ENCODE measurements around the gene CSNK1D.
"Not testable (repeated sequence)": the region's sequence is repeated elsewhere in the genome, so short reads cannot be mapped to it uniquely, and the experiment has no call there.

CSNK1D gene

DNA sequence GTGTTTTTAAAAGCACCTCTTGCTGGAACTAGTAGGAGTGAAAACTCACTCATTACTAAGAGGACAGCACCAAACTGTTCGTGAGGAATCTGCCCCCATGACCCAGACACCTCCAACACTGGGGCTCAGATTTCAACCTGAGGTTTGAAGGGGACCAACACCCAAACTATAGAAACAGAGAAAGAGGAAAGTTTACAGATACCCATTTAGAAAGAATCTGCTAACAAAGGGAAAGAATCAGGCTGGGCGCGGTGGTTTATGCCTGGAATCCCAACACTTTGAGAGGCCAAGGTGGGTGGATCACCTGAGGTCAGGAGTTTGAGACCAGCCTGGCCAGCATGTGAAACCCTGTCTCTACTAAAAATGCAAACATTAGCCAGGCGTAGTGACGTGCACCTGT is 3.4 kb upstream of the CSNK1D start:
- DNase-seq (ENCODE audit: extremely low read depth in 1 of 2, low read depth in 1 of 2) = no peak

DNA sequence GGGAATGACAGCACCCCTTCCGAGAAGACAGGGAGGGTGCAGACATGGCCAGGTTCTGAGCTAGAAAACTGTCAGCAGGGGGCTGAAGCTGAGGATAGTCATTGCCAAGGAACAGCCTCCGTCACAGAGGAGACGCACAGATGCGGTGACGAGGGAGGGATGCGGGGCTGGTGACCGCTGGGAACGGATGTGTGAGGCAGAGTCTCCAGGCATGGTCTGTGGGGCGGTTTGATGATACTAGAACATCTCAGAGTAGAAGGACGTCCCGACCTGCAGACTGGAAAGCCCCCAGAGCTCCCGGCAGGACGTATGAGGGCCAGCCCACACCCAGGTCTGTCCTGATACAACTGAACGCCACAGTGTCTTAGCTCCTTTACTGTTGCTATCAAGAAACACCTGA is 1.8 kb upstream of the CSNK1D start:
- no peak for DNase-seq (ENCODE audit: extremely low read depth in 1 of 2, low read depth in 1 of 2)

DNA sequence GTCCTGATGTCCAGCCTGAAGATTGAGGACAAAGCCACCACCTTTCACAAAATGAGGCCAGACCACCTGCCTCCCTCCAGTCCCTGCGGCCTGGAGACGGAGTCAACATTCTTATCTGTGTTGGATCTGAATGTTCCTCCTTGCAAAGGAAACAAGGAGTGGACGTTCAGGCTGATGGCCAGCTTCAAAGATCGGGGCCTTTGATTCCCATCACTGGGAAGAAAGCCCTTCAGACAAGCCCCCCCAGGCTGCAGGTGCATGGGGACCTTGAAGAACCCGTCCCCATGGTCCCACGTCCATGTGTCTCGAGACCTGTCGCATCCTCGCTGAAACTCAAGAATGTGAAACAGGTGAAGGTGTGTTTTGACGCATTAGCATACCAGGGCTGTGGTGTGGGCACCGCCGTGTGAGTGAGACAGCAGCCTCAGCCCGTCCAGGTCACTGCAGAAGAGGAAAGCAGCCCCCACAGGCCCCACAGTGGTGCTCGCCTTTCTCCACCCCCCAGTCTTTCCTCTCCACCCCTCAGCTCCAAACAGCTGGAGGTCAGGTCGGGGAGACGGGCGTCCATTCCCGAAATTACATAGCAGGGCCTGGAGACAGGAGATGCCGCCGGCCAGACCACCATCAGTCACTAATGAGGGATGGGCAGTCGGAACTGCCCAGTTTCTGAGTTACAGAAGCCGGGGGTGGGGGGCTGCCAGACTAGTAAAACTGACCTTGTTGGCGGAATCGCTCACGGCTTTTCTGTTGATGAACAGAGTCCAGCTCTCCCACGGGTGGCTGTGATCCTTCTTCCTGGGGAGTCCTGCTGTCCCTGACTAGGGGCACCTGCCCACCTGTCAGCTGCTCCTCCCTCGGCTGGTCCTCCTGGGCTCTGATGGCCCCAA is 877 bp upstream of the CSNK1D start:
- no peak for DNase-seq (ENCODE audit: extremely low read depth in 1 of 2, low read depth in 1 of 2)

DNA sequence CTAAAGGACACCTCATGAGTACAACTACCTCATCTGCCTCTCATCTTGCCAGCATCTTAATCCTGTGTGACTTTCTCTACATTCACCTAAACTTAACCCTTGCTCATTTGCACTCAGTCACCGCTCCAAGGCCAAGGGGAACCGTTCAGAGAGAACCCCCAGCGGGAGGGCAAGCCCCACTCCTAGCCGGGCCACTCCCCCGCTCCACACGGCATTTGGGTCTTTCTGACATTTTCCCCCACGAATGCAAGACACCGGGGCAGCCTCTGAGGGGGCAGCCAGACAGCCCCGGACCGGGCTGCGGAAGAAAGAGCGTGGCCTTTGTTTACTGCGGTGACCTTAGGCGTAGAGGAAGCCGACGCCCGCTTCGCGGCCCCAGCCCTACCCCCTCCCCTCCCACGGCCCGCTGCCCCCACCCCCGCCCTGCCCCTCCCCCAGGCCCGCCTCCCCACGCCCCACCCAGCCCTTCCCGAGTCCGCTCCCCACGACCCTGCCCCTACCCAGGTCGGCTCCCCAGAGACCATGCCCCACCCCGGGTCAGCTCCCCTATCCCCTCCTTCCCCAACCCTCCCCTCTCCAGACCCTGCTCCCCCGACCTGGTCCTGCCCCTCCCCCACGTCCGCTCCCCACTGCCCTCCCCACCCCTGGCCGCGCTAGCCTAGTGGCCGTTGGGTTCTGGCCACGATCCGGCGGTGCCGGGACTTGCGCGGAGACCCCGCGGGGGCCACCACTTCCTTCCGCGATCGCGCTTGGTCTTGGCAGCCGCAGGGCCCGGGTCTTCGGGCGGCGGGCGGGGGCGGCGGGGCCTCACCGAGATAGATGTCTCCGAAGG is 789 bp downstream of the CSNK1D start:
- DNase-seq (ENCODE audit: extremely low read depth in 1 of 2, low read depth in 1 of 2) = no peak

DNA sequence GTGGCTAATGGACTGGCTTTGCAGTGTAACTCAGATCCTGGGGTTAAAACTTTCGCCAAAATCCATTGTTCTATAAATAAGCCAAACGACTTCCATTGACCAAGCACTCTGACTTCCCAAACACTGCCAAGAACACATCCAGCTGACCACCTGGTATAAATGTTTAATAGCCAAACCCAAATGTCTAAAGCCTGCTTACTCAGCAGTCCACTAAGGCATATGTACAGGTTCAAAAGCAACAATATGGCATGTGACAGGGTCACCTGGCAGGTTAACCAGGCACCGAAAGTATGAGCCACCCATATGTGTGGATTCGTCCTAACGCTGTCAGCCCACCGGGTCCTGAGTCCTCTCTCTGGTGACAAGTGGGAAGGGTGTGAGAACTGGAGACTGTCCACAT is 2.1 kb downstream of the CSNK1D start:
- DNase-seq (ENCODE audit: extremely low read depth in 1 of 2, low read depth in 1 of 2) = no peak

DNA sequence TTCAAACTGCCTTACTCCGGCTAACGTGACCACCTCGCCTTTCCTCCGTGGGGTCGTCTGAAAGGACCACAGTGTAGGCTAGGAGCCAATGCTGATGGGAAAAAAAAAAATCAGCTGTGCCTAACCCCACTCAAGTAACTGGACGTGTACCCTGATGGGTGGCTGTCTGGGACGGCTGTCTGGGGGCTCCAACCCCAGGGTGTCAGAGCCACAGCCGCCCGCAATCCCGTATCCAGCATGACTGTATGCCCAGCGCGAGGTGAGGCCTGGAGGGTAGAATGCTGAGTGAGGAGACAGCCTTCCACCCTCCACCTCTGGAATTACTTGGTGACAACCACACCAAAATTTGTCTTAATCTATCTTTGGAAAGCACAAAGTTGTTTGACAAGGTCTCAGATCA is 2.8 kb downstream of the CSNK1D start:
- no peak for DNase-seq (ENCODE audit: extremely low read depth in 1 of 2, low read depth in 1 of 2)

DNA sequence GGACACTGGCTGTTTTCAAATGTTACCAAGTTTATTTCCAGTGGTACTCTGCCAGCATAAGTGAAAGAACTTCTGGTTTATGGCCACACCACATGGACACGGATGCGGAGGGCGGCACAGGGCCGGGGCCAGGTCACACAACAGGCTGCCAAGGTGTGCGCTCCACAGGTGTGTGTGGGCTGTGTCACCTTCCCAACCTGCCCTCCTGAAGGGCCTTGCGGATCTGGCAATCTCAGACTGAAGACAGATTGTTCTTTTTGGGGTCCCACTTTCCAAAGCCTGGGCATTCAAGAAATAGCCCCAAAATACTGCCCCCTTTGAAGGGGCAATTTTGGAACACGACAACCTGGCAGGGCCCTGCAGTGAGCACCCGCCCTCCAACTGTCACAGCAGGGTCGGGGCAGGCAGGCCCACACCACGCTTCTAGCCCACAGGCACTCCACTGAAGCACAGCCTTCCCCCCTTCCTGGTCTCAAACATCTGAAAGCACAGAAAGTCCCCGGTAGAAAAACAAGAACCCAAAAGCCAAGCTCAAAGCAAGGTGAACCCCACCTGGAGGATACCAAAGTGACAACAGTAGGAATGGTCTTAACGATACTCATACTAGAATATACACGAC is 3.5 kb downstream of the CSNK1D start:
- DNase-seq (ENCODE audit: extremely low read depth in 1 of 2, low read depth in 1 of 2) = no peak

DNA sequence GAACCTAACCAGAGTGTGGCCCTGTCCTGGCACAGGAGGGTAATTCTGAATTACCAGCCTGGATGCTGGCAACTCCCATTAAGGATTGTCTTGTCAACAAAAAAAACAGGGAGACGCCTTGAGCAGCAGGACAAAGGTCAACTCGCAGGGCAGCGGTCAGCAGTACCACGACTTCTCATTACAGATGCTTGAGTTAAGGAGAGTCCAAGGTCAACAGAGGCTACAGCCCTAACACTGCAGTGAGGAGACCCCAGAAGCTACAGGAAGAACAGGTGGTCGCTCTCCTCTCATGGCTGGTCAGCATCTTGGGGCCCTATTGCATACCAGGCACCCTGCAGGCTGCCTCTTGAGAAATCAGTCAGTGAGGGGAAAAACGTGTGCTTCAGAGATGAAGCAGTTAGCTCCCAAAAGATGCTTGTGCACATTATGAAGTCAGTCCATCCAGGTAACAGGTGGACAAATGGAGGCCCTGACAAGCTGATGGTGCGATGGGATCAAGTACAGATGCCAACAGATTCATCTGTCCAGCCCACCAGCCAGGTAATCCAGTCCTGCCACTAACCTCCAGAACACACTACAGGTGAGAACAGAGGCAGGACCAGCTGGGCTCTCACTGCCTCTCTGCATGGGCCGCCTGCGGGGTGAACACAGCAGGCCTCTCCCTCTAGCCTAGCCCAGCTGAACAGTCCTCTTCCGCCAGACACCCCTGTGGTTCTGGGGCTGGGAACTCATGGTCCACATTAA is 4.2 kb downstream of the CSNK1D start:
- no peak for DNase-seq (ENCODE audit: extremely low read depth in 1 of 2, low read depth in 1 of 2)

DNA sequence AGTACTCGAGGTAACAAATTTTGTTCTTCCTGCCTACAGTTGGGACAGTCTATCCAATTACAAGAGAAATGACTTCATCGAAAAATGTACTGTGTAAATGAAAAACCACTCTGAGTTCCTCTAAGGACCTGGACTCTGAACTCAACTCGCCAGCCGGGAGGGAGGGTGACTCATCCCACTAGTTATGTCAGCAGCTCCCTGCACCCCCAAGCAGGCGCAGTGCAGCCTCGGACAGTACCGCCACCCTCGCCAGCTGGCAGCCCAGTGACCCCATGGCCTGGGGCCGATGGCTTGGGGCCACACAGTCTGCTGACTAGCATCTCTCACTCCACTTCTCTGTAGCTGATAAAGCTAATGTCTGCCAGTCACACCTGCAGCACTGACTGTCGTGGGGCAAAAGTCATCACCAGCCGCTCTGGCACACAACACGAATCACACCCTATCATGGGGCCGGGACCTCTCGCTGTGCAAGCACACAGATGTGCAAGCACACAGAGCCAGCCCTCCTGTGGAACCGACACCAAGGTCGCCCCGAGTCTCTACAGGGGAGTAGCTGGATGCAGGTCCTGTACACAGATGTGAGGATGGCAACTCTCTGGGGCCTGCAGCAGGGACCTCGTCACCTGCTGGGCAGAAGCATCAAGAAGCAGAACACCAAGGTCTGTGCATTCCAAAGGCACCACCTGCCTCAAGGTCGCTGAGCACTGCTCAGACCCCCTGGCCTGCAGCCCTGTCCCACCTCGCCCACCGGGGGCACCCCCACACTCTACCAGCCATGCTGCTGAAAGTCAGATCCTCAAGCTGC is 5.7 kb downstream of the CSNK1D start:
- DNase-seq (ENCODE audit: extremely low read depth in 1 of 2, low read depth in 1 of 2) = no peak

DNA sequence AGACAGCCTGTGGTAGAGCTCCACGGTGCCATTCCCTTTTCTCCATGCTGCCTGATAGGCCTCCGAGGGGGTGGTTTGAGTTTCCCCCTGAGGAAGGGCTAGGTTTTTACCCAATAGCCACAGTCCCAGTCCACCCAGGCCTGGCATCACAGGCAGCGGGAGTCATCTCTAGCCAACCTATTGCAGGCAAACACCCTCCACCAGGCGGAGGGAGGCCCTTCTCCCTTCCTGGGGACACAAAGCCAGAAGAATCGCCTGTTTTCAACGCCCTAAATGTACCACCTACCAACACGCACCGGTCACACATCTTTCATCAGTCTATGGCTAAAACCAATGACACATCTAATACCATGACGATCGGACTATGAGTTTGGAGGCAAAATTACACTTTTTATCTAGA is 7.4 kb downstream of the CSNK1D start:
- no peak for DNase-seq (ENCODE audit: extremely low read depth in 1 of 2, low read depth in 1 of 2)

DNA sequence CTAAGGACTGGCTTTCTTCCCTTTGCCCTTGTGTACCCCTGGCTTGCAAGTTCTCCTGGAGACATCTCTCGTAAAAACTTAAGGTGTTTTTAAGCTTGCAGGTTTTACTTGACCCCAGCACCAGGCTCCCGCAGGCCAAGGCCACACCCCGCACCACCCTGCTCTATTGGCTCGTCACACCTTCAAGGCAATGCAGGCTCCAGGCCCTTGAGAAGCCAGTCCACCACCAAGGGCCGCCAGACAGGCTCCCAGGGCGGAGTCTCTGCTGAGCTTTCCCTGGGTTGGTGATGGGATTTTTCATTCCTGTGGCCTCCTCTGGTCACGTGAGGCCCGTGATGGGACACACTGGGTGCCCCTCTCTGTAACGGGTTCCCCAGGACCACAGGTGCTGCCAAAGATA is 9.9 kb downstream of the CSNK1D start:
- no peak for DNase-seq (ENCODE audit: extremely low read depth in 1 of 2, low read depth in 1 of 2)

DNA sequence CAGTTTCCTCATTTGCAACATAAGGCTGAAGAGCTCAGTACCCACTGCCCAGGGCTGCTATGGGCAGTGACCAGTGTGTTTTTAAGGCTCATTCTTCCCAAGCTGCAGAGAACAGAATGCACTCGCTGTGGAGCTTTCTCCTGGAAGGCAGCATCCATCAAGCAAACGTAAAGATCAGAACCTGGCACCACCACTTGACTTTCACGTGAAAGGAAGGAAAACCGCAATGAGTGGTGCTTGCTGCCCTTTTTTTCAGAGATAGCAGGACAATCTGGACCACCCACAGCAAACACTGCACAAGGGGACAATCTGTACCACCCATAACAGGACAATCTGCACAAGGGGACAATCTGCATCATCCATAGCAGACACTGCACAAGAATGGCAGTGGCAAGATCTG is 11.2 kb downstream of the CSNK1D start:
- no peak for DNase-seq (ENCODE audit: extremely low read depth in 1 of 2, low read depth in 1 of 2)

DNA sequence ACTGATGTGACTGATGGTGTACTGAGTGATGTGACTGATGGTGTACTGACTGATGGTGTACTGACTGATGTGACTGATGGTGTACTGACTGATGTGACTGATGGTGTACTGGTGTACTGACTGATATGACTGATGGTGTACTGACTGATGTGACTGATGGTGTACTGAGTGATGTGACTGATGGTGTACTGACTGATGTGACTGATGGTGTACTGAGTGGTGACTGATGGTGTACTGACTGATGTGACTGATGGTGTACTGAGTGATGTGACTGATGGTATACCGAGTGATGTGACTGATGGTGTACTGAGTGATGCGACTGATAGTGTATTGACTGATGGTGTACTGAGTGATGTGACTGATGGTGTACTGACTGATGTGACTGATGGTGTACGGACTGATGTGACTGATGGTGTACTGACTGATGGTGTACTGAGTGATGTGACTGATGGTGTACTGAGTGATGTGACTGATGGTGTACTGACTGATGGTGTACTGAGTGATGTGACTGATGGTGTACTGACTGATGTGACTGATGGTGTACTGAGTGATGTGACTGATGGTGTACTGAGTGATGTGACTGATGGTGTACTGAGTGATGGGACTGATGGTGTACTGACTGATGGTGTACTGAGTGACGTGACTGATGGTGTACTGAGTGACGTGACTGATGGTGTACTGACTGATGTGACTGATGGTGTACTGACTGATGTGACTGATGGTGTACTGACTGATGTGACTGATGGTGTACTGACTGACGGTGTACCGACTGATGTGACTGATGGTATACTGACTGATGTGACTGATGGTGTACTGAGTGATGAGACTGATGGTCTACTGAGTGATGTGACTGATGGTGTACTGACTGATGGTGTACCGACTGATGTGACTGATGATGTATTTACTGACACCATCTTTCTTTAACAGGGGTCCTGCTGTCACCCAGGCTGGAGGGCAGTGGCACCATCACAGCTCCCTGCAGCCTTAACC is 13.2 kb downstream of the CSNK1D start:
- DNase-seq (ENCODE audit: extremely low read depth in 1 of 2, low read depth in 1 of 2) = not testable (repeated sequence)

DNA sequence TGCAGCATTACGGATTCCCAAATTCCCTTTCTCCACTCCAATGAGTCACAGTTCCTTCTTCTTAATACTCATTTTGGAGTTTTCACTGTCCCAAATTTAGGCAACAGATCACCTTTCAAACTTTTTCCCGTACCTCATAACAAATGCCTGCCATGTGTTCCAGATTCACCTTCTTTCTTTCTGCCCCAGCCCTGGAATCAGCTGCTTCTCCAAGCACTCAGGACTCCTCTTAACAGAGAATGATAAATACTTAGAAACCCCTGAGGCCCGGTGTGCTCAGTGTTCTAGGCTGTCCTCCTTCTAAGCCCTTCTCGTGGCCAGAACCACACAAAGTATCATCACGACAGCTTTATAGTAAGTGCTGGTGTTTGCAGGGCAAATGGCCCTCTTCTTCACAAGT is 14.9 kb downstream of the CSNK1D start:
- no peak for DNase-seq (ENCODE audit: extremely low read depth in 1 of 2, low read depth in 1 of 2)

DNA sequence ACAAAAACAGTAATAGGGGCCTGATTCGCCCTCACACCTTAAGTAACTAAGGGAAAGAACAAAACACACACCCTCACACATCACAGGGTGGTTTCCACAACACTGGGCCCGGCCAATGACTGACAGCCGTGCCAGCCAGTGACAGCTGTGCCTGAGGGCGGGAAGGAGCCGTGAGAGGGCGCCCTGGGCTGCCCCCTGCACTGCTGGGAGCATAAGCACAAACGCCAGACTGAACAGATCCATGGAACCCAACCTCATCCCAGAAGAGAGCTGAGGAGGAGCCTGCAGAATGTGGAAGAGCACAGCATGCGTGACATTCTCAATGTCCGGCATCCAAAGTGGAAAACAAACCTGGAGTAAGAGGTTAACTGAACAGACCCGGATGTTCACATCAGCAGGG is 16.0 kb downstream of the CSNK1D start:
- DNase-seq (ENCODE audit: extremely low read depth in 1 of 2, low read depth in 1 of 2) = peak; percentile 57 to 59

DNA sequence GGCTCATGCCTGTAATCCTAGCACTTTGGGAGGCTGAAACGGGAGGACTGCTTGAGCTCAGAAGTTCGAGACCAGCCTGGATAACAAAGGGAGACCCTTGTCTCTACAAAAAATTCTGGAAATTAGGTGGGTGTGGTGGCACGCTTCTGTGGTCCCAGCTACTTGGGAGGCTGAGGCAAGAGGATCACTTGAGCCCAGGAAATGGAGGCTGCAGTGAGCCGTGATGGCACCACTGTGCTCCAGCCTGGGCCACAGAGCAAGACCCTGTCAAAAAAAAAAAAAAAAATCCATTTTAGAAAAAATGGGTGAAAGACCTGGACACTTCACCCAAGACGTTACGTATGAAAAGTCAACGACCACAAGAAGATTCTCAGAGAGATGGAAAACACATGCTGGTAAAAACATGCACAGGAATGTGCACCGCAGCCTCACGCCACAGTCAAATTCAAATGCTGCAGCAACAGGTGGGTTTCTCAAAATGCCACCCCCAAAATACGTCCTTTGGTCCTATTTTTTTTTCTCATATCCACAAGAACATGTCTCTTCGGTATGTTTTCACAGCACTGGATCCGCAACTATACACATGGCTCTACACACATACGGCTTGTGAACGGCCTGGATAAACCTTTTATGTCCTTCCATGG is 17.1 kb downstream of the CSNK1D start:
- no peak for DNase-seq (ENCODE audit: extremely low read depth in 1 of 2, low read depth in 1 of 2)

DNA sequence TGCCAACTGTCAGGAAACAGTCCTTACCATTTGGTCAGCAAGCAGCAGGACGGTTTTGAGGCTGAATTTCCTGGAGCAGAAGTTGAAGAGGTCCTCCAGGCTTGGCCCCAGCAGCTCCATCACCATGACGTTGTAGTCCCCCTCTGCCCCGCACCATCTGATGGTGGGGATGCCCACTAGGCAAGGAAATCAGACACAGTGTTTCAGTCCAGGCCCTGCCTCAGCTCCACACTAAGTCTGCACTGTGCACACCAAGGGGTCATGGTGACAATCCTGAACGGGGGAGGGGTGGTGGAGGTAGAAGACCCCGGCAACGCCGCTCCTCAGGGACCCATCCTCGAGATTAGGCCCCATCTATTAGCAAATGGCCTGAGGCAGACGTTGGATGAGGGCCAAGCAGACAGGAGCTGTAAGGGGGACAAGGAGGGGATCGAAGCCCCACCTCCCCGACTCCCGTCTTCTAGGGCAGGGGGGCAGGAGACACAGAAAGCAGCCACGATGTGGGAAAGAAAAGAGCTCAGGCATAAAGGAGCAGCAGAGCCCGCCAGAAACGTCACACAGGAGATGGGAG is 18.0 kb downstream of the CSNK1D start:
- DNase-seq (ENCODE audit: extremely low read depth in 1 of 2, low read depth in 1 of 2) = no peak

DNA sequence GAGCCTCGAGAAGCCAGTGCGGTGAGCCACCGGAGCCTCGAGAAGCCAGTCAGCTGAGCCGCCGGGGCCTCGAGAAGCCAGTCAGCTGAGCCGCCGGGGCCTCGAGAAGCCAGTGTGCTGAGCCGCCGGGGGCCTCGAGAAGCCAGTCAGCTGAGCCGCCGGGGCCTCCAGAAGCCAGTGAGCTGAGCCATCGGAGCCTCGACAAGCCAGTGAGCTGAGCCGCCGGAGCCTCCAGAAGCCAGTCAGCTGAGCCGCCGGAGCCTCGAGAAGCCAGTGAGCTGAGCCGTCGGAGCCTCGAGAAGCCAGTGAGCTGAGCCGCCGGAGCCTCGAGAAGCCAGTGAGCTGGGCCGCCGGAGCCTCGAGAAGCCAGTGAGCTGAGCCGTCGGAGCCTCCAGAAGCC is 18.8 kb downstream of the CSNK1D start:
- not testable (repeated sequence) for DNase-seq (ENCODE audit: extremely low read depth in 1 of 2, low read depth in 1 of 2)
